Gastrocnemius medialis (tissue), 4 donors: Measurements from ENCODE around the gene SLC43A3. TPM values are rescaled to one million over a fixed set of nuclear protein-coding genes. Genes with fewer than 3 reads are reported as not detected.
"Not testable (repeated sequence)": the region's sequence is repeated elsewhere in the genome, so short reads cannot be mapped to it uniquely, and the experiment has no call there.

Source experiments
- ATAC-seq, 2 donors: fragments of 150-250 bp; one replicate each; pipeline ENCODE4 v1.9.1; 2016
- DNase-seq, 2 donors: peaks; one replicate each; pipeline ENCODE4 v3.0.0-alpha.2; 2019
- H3K27ac ChIP-seq, 4 donors: fragments of 200-600 bp; sonication (generic); 1 replicate in 1 of 4; 2 replicates in 3 of 4; pipeline ENCODE4 v1.5.1; 2016 to 2018; ENCODE audit warnings: mild to moderate bottlenecking in 2 of 4, moderate library complexity in 1 of 4
- H3K27me3 ChIP-seq, 3 donors: fragments of 200-600 bp; sonication (generic) in 2 of 3; 1 replicate in 1 of 3; 2 replicates in 2 of 3; pipeline versions ENCODE4 v1.5.1 to v1.6.0; 2016 to 2019; ENCODE audit warnings: mild to moderate bottlenecking in 1 of 3, moderate library complexity in 1 of 3
- H3K36me3 ChIP-seq, 2 donors: fragments of 200-600 bp; sonication (generic) in 1 of 2; one replicate each; pipeline ENCODE4 v1.5.1; 2017 to 2018
- H3K4me1 ChIP-seq, 2 donors: fragments of 200-600 bp; sonication (generic) in 1 of 2; one replicate each; pipeline ENCODE4 v1.5.1; 2016 to 2017; ENCODE audit warnings: mild to moderate bottlenecking in 2 of 2
- H3K4me3 ChIP-seq, 4 donors: fragments of 200-600 bp; sonication (generic) in 3 of 4; 1 replicate in 1 of 4; 2 replicates in 3 of 4; pipeline ENCODE4 v1.5.1; 2016 to 2019; ENCODE audit warnings: mild to moderate bottlenecking in 2 of 4
- H3K9me3 ChIP-seq, 3 donors: fragments of 200-600 bp; sonication (generic) in 2 of 3; 1 replicate in 1 of 3; 2 replicates in 2 of 3; pipeline ENCODE4 v1.5.1; 2016 to 2019
- CTCF ChIP-seq, 5 experiments: fragments of 450-650 bp in 3 of 5; fragments of 200-600 bp in 2 of 5; sonication (generic) in 2 of 5; IDR thresholded peaks in 4 of 5; conservative IDR thresholded peaks in 1 of 5; 1 replicate in 4 of 5; 2 replicates in 1 of 5; pipeline ENCODE4 v1.5.1; 2016 to 2019; ENCODE audit warnings: antibody characterized with exemption in 5 of 5, mild to moderate bottlenecking in 3 of 5, moderate library complexity in 3 of 5
- POLR2A ChIP-seq, 2 donors: fragments of 450-650 bp; IDR thresholded peaks; one replicate each; pipeline ENCODE4 v1.6.1; 2017; ENCODE audit warnings: antibody characterized with exemption in 2 of 2, mild to moderate bottlenecking in 2 of 2, moderate library complexity in 2 of 2
- in situ Hi-C, 4 donors: fragments of 200-750 bp; cut with MboI; loops; one replicate each; pipeline versions ENCODE4 v1.15.0 to v1.8.0; 2017; ENCODE audit warnings: low sequenced_read_pairs in 4 of 4
- intact Hi-C: fragments of 100-400 bp; cut with DNase I; formaldehyde crosslinking; loops from one replicate; pipeline ENCODE4 v1.15.1; 2023; ENCODE audit warnings: low total_unique reads
- total RNA-seq, 4 donors: library from RNA; depleted of rRNA; stranded (reverse); fragments of >200 nt; gene quantifications; one replicate each; pipeline versions ENCODE4 v1.1.0 to v1.2.3, GENCODE V29; 2016

SLC43A3 gene
- total RNA-seq, 4 donors from 2014 or later = 13.9 to 22.5 (median 20.3) TPM

- H3K9me3 ChIP-seq = no peaks in the 10 kb centered on the region
- H3K4me1 ChIP-seq = peaks cover 10 to 13% of the 10 kb centered on the region in 2 donors
- peaks cover 0 to 9% (median 8%) of the 10 kb centered on the region in 3 donors for H3K27me3 ChIP-seq
- DNase-seq = no peak
- TF ChIP-seq CTCF (IDR thresholded peaks at IDR 0.05 in 4 of 5, conservative IDR thresholded peaks at IDR 0.05 in 1 of 5) = no peak
- no peak for TF ChIP-seq POLR2A (IDR thresholded peaks at IDR 0.05)
- in situ Hi-C loops = loop anchor here in 3 of 4 donors (10.0 to 25.0 kb wide), 3 partner anchors 184 to 1059 kb away; partner anchors contain the start of genes YPEL4 (in 3 of the 3) and OR5B21 (in 1 of the 3)
- ATAC-seq = no peak
- H3K27ac ChIP-seq = no peak overlapping the region
- intact Hi-C loops = loop anchor here (10.0 kb wide), 1 partner anchor 1061 kb away; no protein-coding TSS in a partner anchor
- no peak overlapping the region for H3K4me3 ChIP-seq
- no peaks in the 10 kb centered on the region for H3K36me3 ChIP-seq
Measured at GRCh38 chr11:57453543-57454177, 26.7 kb upstream of the SLC43A3 start.

GRCh38 chr11:57446055-57446454, 19.1 kb upstream of the SLC43A3 start:
- DNase-seq (no peak), ATAC-seq (no peak)
- in situ Hi-C loops (no loop called here), intact Hi-C loops (no loop called here)
- Histone ChIP-seq H3K27me3 (peaks cover 0 to 8% (median 0%) of the 10 kb centered on the region in 3 donors), H3K27ac (no peak overlapping the region), H3K4me1 (no peaks in the 10 kb centered on the region), H3K9me3 (no peaks in the 10 kb centered on the region), H3K36me3 (no peaks in the 10 kb centered on the region), H3K4me3 (no peak overlapping the region)
- TF ChIP-seq POLR2A (IDR thresholded peaks at IDR 0.05) (no peak), CTCF (IDR thresholded peaks at IDR 0.05 in 4 of 5, conservative IDR thresholded peaks at IDR 0.05 in 1 of 5) (no peak)

GRCh38 chr11:57445122-57445394, 18.1 kb upstream of the SLC43A3 start:
- H3K9me3 ChIP-seq, in situ Hi-C loops, DNase-seq, intact Hi-C loops, ATAC-seq, H3K4me1 ChIP-seq, H3K4me3 ChIP-seq, H3K36me3 ChIP-seq, H3K27ac ChIP-seq, H3K27me3 ChIP-seq: not testable (repeated sequence)

GRCh38 chr11:57444362-57445121, 17.6 kb upstream of the SLC43A3 start:
- in situ Hi-C loops = no loop called here

More at GRCh38 chr11:57444362-57445121, 17.6 kb upstream of the SLC43A3 start:
- H3K27ac ChIP-seq = no peak overlapping the region
- no peak overlapping the region for H3K4me3 ChIP-seq
- ATAC-seq (no peak), DNase-seq (no peak)
- H3K9me3 ChIP-seq = no peaks in the 10 kb centered on the region
- H3K4me1 ChIP-seq = no peaks in the 10 kb centered on the region
- H3K27me3 ChIP-seq = peaks cover 0 to 8% (median 0%) of the 10 kb centered on the region in 3 donors
- intact Hi-C loops = no loop called here
- H3K36me3 ChIP-seq = no peaks in the 10 kb centered on the region
- TF ChIP-seq CTCF (IDR thresholded peaks at IDR 0.05 in 4 of 5, conservative IDR thresholded peaks at IDR 0.05 in 1 of 5) = no peak
- TF ChIP-seq POLR2A (IDR thresholded peaks at IDR 0.05) = no peak
